Endothelial cell of umbilical vein (primary cell): ENCODE results near the gene CCR2. TPM values are rescaled to one million over a fixed set of nuclear protein-coding genes. Genes with fewer than 3 reads are reported as not detected.

Experiments
- BruUV-seq: library from RNA; stranded (reverse); fragments of 400-500 nt; replicated peaks from 2 replicates; lab custom pipeline; 2021; lab: Mats Ljungman, UMichigan
- CTCF ChIA-PET: fragments of 300-600, 350-600 bp; sonication (Branson Sonifier 250); formaldehyde crosslinking; loops from one replicate; lab custom pipeline; 2021; ENCODE audit warnings: antibody characterized with exemption, inconsistent platforms; lab: Charles Lee
- POLR2A ChIA-PET: fragments of 300-600, 350-600 bp; sonication (Branson Sonifier 250); formaldehyde crosslinking; loops from one replicate; lab custom pipeline; 2021; ENCODE audit warnings: antibody characterized with exemption, inconsistent platforms; lab: Charles Lee
- DNase-seq: peaks from one replicate; pipeline ENCODE4 v3.0.0-alpha.2; 2011; ENCODE audit warnings: low read depth, low spot score
- FAIRE-seq: peaks from 2 replicates; lab custom pipeline; 2011; peaks lifted over from hg19 to GRCh38; lab: Jason Lieb, UNC
- H2AFZ ChIP-seq: 2 replicates; pipeline ENCODE4 v1.6.0; 2012; ENCODE audit warnings: low read depth, low read length, control low read depth, inconsistent platforms
- H3K27ac ChIP-seq: 2 replicates; pipeline ENCODE4 v1.5.1; 2011; ENCODE audit warnings: low read depth, mild to moderate bottlenecking, control low read depth, low read length, moderate library complexity; ENCODE audit not compliant: insufficient read depth
- H3K27me3 ChIP-seq, 2 experiments: 2 replicates each; pipeline versions ENCODE4 v1.6.0 to v1.6.1; 2011; ENCODE audit warnings: low read length in 2 of 2, mixed read lengths in 1 of 2; ENCODE audit not compliant: control insufficient read depth in 2 of 2, insufficient read depth in 2 of 2
- H3K36me3 ChIP-seq, 2 experiments: 2 replicates in 1 of 2; 3 replicates in 1 of 2; pipeline ENCODE4 v1.5.1; 2011; ENCODE audit warnings: low read length in 2 of 2, mild to moderate bottlenecking in 1 of 2, moderate library complexity in 1 of 2; ENCODE audit not compliant: control insufficient read depth in 2 of 2, insufficient read depth in 2 of 2; ENCODE audit errors: extremely low read depth in 1 of 2
- H3K4me1 ChIP-seq: 3 replicates; pipeline ENCODE4 v1.5.1; 2011; ENCODE audit warnings: mild to moderate bottlenecking, low read length; ENCODE audit not compliant: control insufficient read depth, insufficient read depth; ENCODE audit errors: extremely low read depth
- H3K4me2 ChIP-seq: 2 replicates; pipeline ENCODE4 v1.6.1; 2011; ENCODE audit warnings: low read length, control low read depth, mixed read lengths; ENCODE audit not compliant: insufficient read depth
- H3K4me3 ChIP-seq, 3 experiments: fragments of 200-600 bp in 1 of 3; sonication (generic), shearing (Covaris generic) in 1 of 3; replicated peaks in 1 of 3; 2 replicates each; pipeline ENCODE4 v1.5.1; 2011 to 2016; ENCODE audit warnings: control low read depth in 3 of 3, low read length in 3 of 3, mild to moderate bottlenecking in 2 of 3, inconsistent platforms in 1 of 3, low read depth in 1 of 3, moderate library complexity in 1 of 3; ENCODE audit not compliant: insufficient read depth in 1 of 3
- H3K79me2 ChIP-seq: 2 replicates; pipeline ENCODE4 v1.6.0; 2012; ENCODE audit warnings: low read length, inconsistent platforms; ENCODE audit not compliant: control insufficient read depth, insufficient read depth
- H3K9ac ChIP-seq: replicated peaks from 2 replicates; pipeline ENCODE3; 2011; ENCODE audit warnings: low read length, control low read depth; ENCODE audit not compliant: insufficient read depth; ENCODE audit errors: extremely low read depth
- H3K9me1 ChIP-seq: replicated peaks from 3 replicates; pipeline ENCODE4 v1.6.0; 2011; ENCODE audit warnings: mild to moderate bottlenecking, low read length; ENCODE audit not compliant: control insufficient read depth, insufficient read depth; ENCODE audit errors: extremely low read depth
- H3K9me3 ChIP-seq: replicated peaks from 2 replicates; pipeline ENCODE4 v1.5.1; 2012; ENCODE audit warnings: low read length, inconsistent platforms; ENCODE audit not compliant: control insufficient read depth, insufficient read depth
- H4K20me1 ChIP-seq: replicated peaks from 2 replicates; pipeline ENCODE3; 2011; ENCODE audit warnings: mild to moderate bottlenecking, low read length; ENCODE audit not compliant: control insufficient read depth, insufficient read depth; ENCODE audit errors: extremely low read depth
- CTCF ChIP-seq, 2 donors: IDR thresholded peaks; 1 replicate in 1 of 2; 2 replicates in 1 of 2; pipeline ENCODE4 v1.5.1; 2011; ENCODE audit warnings: low read length in 2 of 2, mild to moderate bottlenecking in 2 of 2, moderate library complexity in 2 of 2, control low read depth in 1 of 2, inconsistent platforms in 1 of 2, low read depth in 1 of 2; ENCODE audit not compliant: insufficient read depth in 1 of 2; ENCODE audit errors: extremely low read depth in 1 of 2
- EZH2 ChIP-seq: IDR thresholded peaks from 2 replicates; pipeline ENCODE4 v1.6.1; 2012; ENCODE audit warnings: borderline replicate concordance, low read depth, mild to moderate bottlenecking, moderate library complexity, low read length, inconsistent platforms; ENCODE audit not compliant: severe bottlenecking
- FOS ChIP-seq: IDR thresholded peaks from 2 replicates; pipeline ENCODE4 v1.6.1; 2011; ENCODE audit warnings: mild to moderate bottlenecking, low read length, moderate library complexity, borderline replicate concordance; ENCODE audit not compliant: insufficient read depth
- GATA2 ChIP-seq: IDR thresholded peaks from 2 replicates; pipeline ENCODE4 v1.7.0; 2011; ENCODE audit warnings: low read depth, mild to moderate bottlenecking, moderate library complexity, mixed read lengths, low read length; ENCODE audit not compliant: insufficient read length, insufficient read depth
- JUN ChIP-seq: IDR thresholded peaks from 2 replicates; pipeline ENCODE4 v1.6.1; 2011; ENCODE audit warnings: borderline replicate concordance, low read depth; ENCODE audit not compliant: insufficient read length, insufficient read depth
- MAX ChIP-seq: IDR thresholded peaks from 2 replicates; pipeline ENCODE4 v1.6.1; 2011; ENCODE audit not compliant: insufficient read depth, insufficient read length
- MYC ChIP-seq: IDR thresholded peaks from one replicate; pipeline ENCODE4 v1.6.1; 2011; ENCODE audit warnings: mild to moderate bottlenecking, low read depth, low read length
- POLR2A ChIP-seq: IDR thresholded peaks from 2 replicates; pipeline ENCODE4 v1.6.1; 2012; ENCODE audit warnings: low read depth, mild to moderate bottlenecking, control low read depth, low read length
- POLR2AphosphoS5 ChIP-seq: IDR thresholded peaks from 2 replicates; pipeline ENCODE4 v1.6.1; 2012; ENCODE audit warnings: low read depth, mild to moderate bottlenecking, control low read depth, low read length, moderate library complexity; ENCODE audit not compliant: insufficient read depth
- dilution Hi-C: fragments of 300-500 bp; cut with MboI; formaldehyde crosslinking; loops from one replicate; pipeline ENCODE4 v1.15.0; 2019; ENCODE audit warnings: low sequenced_read_pairs; ENCODE audit not compliant: extremely low pct_ligation_motif_present
- intact Hi-C: fragments of 100-400 bp; cut with micrococcal nuclease; formaldehyde crosslinking; loops from one replicate; pipeline ENCODE4 v1.10.0; 2022
- polyA plus RNA-seq, 4 experiments: library from polyadenylated mRNA; depleted of rRNA in 3 of 4; stranded (reverse) in 3 of 4; unstranded in 1 of 4; fragments of >200 nt; gene quantifications; 2 replicates each; pipeline versions ENCODE4 v1.2.1 to v1.2.3, GENCODE V29; 2011 to 2012; ENCODE audit warnings: missing spikeins in 1 of 4
- total RNA-seq: library from RNA; stranded (reverse); gene quantifications from 2 replicates; pipeline ENCODE4 v1.2.3, GENCODE V29; 2021

Gene CCR2
- total and polyA plus RNA-seq, 2 donors (not counting 3 experiments of a cell fraction or from before 2014, with no cell fraction given) = not detected

- Histone ChIP-seq H3K36me3 (no peaks in the 10 kb centered on the region), H3K4me1 (no peaks in the 10 kb centered on the region), H3K4me3 (no peak overlapping the region), H3K27ac (no peak overlapping the region), H2AFZ (no peak overlapping the region), H3K9me3 (no peaks in the 10 kb centered on the region), H3K79me2 (no peaks in the 10 kb centered on the region), H3K27me3 (peaks cover 12 to 15% of the 10 kb centered on the region in 2 experiments), H3K9ac (no peak overlapping the region), H3K9me1 (no peaks in the 10 kb centered on the region), H4K20me1 (no peaks in the 10 kb centered on the region), H3K4me2 (no peak overlapping the region)
- CTCF ChIA-PET = interaction anchor here (1.0 to 6.1 kb wide), 6 partner anchors 8 to 93 kb away, joined by 3 to 45 read pairs (median 4); no protein-coding TSS in a partner anchor
- DNase-seq = no peak
- BruUV-seq = no TSS peak
- POLR2A ChIA-PET = interaction anchor here (0.7 kb wide), 1 partner anchor 151 kb away, joined by 7 read pairs; no protein-coding TSS in a partner anchor
- no peak for TF ChIP-seq GATA2
- TF ChIP-seq FOS = no peak
- intact Hi-C loops = loop anchor here (10.0 kb wide), 1 partner anchor 185 kb away; no protein-coding TSS in a partner anchor
- dilution Hi-C loops = no loop called here
- FAIRE-seq = no peak
Observed at GRCh38 chr3:46369675-46370132, 15.8 kb downstream of the CCR2 start.

GRCh38 chr3:46370839-46371518, 17.1 kb downstream of the CCR2 start, which contains the start of gene CCR5:
Gene CCR5, plus strand, starts transcription at chr3:46370946. Its CDS starts 1,957 bp downstream, at chr3:46372903.
- Histone ChIP-seq H3K4me2 (no peak within 1 kb of the TSS), H3K79me2 (no peaks in the 10 kb centered on the region), H3K9me3 (no peaks in the 10 kb centered on the region), H3K27ac (no peak within 1 kb of the TSS), H2AFZ (no peak within 1 kb of the TSS), H3K4me3 (no peak within 1 kb of the TSS), H3K27me3 (peaks cover 8 to 19% of the 10 kb centered on the region in 2 experiments), H3K9ac (no peak within 1 kb of the TSS), H3K9me1 (no peaks in the 10 kb centered on the region), H4K20me1 (no peaks in the 10 kb centered on the region), H3K4me1 (no peaks in the 10 kb centered on the region), H3K36me3 (no peaks in the 10 kb centered on the region)
- POLR2A ChIA-PET = no interaction called here
- DNase-seq = no peak
- no peak for TF ChIP-seq EZH2
- TF ChIP-seq FOS = no peak
- TF ChIP-seq JUN = no peak
- no peak for TF ChIP-seq GATA2
- TF ChIP-seq POLR2A = no peak
- no peak for TF ChIP-seq CTCF (IDR thresholded peaks at IDR 0.05; ENCODE audit: extremely low read depth in 1 of 2, insufficient read depth in 1 of 2, low read depth in 1 of 2, low read length in 2 of 2)
- TF ChIP-seq POLR2AphosphoS5 = no peak
- no peak for TF ChIP-seq MAX
- TF ChIP-seq MYC = no peak
- BruUV-seq = no TSS peak
- FAIRE-seq = no peak
- dilution Hi-C loops = no loop called here
- intact Hi-C loops = loop anchor here (10.0 kb wide), 1 partner anchor 184 kb away; no protein-coding TSS in a partner anchor
- CTCF ChIA-PET = interaction anchor here (1.5 to 6.1 kb wide), 5 partner anchors 7 to 95 kb away, joined by 4 to 45 read pairs (median 8); no protein-coding TSS in a partner anchor
